Epidermal melanocyte (primary cell): ENCODE data around the gene UQCC2.

Source experiments
- DNase-seq: peaks from one replicate; pipeline ENCODE4 v3.0.0; 2011; ENCODE audit warnings: low spot score; ENCODE audit not compliant: insufficient read length

UQCC2 gene

DNA sequence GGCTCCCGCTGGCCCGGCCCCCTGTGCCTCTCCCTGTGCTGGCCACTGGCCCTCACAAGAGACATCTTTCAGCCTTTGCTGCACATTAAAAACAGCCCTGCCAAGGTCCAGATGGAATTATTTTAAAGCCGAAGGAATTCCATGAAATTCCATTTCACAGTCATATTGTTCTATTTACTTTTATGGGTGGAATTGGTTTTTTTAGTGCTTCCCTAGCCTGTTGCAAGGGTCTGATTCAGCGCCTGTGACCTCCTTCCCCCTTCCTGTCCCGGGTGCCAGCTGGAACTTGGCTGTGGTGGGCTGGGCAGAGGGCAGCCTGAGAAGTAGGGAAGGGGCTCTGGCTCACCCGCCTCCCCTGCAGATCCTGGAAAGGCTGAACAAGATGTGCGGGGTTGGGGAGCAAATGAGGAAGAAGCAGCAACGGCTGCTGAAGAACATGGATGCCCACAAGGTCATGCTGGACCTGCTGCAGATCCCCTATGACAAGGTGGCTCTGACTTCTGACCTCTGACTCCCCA is 34.3 kb downstream of the UQCC2 start:
- DNase-seq, result no peak

DNA sequence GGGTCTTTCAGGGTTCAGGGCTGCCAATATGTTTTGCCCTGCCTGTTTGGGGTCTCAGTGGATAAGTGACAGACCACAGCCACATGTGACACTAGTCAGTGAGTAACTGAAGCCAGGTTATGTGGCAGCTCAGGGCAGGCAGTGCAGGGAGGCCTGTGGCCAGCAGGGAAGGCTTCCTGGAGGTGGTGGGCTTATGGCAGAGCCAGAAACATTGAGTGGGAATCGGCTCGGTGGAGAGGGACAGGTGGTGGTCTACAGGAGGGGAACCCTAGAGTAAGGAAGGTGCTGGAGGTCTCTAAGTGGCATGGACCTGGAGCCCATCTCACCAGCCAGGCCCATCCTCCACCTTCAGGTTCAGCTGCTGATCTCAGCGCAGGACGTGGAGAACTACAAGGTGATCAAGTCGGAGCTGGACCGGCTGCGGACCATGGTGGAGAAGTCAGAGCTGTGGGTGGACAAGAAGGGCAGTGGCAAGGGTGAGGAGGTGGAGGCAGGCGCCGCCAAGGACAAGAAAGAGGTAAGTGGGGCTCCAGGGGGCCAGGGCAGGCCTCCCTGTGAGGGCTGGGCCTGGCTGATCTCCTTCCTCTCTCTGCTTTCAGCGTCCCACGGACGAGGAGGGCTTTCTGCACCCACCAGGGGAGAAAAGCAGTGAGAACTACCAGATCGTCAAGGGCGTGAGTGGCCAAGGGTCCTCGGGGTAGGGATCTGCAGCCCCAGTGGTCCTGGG is 34.9 kb downstream of the UQCC2 start:
- no peak for DNase-seq

DNA sequence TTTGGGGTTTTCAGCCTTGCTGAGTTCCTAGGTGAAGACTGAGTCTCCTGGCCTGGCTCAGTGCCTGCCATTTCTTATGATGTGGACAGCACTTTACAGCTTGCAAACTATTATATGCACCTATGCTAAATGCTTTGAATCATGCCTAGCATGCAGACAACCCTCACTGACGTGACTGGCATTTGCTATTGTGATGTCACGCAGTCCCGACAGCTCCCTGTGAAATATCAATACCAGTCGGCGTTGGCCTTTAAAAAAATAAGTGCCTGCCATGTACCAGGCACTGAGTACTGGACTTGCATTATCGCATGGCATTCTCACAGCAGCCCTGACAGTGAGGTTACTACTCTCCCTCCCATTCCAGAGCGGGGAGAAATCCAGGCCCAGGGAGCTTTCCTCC is 35.5 kb downstream of the UQCC2 start:
- no peak for DNase-seq

DNA sequence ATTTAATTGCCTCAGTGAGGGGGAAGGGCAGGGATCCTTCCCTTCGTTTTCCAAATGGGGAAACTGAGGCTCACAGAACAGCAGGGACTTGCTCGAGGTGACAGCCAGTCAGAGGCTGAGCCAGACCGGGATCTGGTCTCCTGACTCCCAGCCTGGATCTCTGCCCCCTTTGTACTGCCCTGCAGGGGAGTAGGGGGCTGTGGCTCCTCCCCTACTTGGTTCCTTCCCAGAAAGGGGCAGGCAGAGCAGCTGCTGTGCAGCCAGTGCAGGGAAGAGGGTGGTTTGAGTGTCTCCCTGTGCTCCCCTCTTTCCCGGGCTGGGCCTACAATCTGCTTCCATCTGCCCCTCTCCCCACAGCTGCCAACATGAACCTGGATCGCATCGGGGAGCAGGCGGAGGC is 37.6 kb downstream of the UQCC2 start:
- no peak for DNase-seq

DNA sequence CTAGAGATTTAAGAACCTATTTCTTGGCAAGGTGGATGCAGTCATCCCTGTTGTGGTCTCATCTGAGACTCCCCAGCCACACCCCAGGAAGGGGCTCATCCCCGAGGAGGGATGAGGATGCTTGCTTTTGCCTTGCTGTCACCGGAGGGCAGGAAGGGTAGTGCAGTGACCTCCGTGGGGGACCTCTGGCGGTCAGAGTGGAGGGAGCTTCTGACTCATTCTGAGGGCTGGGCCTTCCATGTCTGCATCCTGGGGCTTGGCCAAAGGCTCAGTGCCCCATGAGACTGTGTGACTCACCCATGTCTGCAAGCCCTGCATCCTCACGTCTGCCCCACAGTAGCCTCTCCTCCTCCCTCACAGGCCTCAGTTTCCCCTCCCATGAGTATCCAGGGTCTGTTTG is 38.7 kb downstream of the UQCC2 start:
- DNase-seq, result peak; percentile 89

DNA sequence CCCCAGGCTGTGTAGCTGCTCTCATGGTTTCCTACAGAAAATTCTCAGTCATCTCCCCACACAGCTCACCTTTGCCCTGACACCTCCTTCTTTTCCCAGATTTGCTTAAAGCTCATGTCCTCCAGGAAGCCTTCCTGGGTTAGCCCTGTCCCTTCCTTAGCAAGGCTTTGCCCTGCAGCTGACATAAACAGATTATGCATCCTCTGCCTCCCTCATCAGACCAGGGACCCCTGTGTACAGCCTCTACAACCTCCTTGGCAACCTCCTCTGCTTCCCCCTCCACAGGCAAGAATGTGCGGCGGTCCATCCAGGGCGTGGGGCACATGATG is 39.8 kb downstream of the UQCC2 start:
- no peak for DNase-seq

DNA sequence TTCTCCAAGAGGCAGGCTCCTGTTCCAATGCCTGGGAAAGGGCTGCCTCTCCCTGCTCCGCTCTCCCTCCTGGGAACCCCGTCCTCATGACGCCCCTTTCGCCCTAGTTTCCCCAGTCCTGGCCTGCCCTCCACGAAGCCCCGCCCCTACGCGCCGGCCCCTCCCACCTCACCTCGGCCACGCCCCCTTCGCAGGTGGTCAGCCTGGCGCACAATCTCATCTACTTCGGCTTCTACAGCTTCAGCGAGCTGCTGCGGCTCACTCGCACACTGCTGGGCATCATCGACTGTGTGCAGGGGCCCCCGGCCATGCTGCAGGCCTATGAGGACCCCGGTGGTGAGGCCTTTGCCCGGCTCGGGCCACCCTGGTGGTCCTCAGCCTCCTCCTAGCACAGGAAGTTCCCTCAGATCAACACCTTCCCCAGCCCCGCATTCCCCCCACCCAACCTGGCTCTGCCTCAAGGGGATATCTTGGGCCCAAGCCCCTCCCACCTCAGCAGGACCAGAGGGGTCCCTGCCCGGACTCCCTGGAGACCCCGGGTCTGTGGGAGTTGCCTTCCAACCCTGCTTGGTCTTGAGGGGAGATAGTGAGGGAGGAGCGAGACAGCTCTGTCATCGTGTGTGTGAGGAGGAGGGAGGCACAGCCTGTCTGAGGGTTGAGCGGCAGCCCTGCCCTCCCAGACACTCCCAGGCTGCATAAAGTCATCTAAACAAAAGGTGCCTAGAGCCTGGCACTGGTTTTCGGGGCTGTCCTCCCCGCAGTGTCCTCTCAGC is 40.3 kb downstream of the UQCC2 start:
- DNase-seq, result no peak

DNA sequence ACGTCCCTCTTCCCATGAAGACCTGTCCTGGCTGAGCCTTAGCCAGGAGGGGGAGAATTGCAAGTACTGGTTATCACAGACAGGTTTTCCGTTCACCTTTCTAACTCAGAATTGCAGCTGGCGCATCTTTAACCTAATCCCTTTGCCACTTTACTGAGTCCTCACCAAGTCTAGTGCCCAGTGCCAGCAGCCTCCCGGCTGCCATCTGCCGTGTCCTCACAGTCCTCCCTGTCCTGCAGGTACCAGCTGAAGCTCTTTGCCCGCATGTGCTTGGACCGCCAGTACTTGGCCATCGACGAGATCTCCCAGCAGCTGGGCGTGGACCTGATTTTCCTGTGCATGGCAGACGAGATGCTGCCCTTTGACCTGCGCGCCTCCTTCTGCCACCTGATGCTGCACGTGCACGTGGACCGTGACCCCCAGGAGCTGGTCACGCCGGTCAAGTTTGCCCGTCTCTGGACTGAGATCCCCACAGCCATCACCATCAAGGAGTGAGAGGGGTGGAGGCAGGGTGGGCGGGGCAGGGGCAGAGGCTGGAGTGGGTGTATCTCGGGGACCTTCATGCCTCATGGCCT is 41.3 kb downstream of the UQCC2 start:
- DNase-seq, result no peak

DNA sequence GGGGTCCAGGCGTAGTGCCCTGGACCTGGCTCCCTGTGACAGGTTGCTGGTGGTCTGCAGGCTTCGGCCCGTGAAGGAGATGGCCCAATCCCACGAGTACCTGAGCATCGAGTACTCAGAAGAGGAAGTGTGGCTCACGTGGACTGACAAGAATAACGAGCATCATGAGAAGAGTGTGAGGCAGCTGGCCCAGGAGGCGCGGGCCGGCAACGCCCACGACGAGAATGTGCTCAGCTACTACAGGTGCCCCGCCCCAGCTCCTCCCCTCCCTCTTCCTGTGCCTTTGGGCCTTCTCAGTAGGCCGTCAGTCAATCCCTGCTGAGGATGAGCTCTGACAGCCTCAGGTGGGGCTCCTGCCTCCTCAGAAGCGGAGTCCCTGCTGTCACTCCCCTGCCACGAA is 42.6 kb downstream of the UQCC2 start:
- no peak for DNase-seq

DNA sequence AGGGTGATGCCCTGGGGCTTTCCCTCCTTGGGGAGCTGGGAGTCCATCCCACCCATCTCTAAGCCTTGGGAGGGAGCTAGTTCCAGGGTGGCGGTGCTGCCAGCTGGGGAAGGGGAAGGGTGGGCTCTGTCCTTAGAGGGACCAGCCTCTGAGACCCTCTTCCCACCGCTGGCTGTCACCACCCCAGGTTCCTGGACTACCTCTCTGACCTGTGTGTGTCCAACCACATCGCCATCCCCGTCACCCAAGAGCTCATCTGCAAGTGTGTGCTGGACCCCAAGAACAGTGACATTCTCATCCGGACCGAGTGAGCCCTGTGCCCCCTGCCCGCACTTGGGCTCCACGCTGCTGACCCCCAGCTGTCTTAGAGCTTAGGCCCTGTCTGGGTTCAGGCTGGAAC is 43.2 kb downstream of the UQCC2 start:
- no peak for DNase-seq

DNA sequence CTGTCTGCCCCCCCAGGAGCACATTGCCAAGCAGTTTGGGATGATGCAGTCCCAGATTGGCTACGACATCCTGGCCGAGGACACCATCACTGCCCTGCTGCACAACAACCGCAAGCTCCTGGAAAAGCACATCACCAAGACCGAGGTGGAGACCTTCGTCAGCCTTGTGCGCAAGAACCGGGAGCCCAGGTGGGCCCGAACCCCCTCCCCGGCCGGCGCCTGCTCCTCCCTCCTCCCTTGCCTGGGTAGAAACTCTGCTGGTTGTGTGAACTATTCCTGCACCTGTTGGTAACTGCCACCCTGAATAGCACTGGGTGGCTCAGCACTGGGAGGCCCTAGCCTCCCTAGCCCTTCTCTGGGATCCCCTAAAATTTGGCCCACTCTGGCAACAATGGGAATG is 43.7 kb downstream of the UQCC2 start:
- DNase-seq, result no peak

DNA sequence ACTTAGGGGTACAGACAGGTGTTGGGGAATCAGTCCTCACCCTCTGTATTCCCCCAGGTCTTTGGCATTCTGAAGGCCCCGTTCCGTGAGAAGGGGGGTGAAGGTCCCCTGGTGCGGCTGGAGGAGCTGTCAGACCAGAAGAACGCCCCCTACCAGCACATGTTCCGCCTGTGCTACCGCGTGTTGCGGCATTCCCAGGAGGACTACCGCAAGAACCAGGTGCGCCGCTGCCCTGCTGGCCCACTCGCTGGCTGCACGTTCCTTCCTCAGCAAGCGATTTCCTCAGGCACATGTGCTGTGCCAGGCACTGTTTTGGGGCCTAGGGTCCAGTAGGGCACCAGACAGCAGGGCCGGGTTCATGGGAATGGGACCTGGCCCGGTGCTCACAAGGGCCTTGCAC is 44.4 kb downstream of the UQCC2 start:
- no peak for DNase-seq

DNA sequence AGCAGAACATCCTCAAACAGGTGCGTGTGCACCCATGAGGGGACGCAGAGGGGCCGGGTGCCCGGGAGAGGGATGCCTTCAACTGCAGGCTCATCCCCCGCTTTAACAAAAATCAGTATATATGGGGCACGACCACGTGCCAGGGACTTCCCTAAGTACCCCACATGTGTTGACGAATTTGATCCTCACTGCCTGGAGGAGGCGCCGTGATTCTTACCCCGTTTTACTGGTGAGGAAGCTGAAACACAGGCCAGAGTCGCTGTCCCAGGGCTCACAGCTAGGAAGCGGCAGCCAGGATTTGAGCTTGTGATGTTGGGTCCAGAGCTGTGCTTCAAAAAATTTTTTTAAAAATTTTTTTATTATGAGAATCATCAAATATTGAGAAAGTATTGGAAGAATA is 45.5 kb downstream of the UQCC2 start:
- DNase-seq, result no peak

DNA sequence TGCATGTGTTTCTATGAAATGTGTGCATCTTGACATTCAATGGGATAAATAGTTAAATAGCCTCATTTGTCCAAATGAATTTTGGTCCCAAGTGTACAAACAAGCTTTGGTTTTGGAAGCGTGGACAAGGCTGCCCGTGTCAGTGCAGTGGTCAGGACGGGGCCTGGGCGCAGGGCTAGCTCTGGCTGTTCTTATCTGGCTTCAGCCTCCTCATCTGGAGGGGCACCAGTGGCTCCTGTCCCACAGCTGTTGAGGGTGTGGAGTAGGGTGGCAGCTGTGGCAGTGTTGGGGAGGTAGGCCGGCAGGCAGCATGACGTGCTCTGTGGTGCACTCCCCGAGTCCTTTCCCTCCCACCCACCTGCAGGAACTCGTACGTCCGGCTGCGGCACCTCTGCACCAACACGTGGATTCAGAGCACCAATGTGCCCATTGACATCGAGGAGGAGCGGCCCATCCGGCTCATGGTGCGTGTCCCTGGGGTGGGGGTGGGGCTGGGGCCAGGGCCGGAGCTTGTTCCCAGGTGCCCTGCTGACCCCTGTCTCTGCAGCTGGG is 46.9 kb downstream of the UQCC2 start:
- DNase-seq, result peak; percentile 5

DNA sequence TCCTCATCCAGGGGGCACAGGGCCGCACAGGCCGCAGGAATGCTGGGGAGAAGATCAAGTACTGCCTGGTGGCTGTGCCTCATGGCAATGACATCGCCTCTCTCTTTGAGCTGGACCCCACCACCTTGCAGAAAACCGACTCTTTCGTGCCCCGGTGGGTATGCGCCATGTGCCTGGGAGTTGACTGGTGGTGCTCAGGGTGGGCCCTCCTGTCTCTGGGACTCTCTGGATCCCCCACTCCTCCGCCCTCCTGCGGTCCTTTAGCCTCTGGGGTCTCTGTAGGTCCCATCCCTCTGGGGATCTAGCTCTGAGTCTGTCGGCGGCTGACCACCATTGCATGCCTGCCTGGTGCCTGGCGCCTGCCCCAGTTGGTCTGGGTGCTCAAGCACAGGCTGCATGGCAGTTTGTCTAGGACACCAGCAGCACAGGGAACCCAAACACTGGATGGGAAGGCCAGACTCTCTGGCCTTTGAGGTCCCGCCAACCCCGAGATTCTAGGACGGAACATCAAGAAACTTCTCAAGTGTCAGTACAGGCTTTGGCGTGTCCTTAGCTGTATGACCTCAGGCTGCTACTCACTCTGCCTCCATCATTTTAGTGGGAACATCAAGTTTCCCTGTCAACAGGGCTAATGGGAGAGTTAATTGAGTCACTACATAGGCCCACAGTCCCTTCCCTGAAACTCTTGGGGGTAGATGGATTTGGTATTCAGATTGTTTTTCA is 47.6 kb downstream of the UQCC2 start:
- DNase-seq, result peak; percentile 10

DNA sequence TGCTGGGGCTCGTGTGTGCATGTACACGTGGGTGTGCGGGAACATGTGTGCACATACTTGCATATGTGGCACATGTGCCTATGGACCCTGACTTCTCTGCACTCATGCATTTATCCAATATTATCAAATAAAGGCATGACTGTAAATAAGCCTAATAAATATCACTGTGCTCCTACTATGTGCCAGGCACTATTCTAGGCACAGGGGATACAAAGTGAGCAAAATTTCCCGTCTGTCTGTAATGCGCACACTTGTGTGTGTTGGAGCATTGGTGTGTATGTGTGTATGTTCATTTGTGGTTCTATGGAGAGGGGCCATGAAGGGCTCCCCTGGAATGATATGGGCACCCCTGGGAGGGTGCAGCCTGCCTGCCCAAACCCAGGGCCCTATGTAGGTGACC is 48.5 kb downstream of the UQCC2 start:
- DNase-seq, result peak; percentile 1

DNA sequence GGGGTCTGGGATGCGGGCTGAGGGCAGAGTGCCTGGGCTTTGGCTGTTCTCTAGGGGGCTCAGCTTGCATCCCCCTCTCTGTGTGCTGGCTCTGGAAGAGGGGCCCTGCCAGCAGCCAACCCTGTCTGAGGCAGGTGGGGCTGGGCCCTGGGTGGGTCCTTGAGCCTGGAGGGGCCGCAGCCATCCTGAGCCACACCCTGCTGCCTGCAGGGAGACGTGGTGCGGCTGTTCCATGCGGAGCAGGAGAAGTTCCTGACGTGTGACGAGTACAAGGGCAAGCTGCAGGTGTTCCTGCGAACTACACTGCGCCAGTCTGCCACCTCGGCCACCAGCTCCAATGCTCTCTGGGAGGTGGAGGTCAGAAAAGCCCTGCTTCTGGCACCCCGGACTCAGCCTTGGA is 49.2 kb downstream of the UQCC2 start:
- no peak for DNase-seq

DNA sequence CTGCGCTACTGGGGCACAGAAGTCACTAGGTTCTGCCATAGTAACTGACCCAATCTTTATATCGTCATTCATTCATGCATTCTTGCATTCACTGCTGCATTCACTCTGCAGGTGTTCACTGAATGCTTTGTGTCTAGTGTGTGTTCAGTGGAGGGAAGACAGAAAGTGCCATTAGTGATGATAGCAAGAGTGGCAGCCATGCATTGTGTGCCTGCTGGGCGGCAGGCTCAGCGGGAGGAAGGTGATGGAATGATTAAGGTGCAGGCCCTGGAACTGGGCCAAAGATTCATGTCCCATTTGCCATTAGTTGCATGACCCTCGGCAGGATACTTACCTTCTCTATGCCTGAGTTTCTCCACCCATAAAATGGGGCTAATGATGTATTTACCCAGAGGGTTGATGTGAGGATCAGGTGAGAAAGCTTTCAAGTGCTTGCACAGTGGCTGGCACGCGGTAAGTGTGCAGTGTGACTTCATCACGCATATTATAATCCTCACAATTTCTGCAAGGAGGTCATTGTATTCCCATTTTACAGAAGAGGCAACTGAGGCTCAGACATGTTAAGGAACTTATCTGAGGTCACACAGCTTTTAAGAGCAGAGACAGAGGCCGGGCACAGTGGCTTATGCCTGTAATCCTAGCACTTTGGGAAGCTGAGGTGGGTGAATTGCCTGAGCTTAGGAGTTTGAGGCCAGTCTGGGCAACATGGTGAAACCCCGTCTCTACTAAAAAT is 50.2 kb downstream of the UQCC2 start:
- no peak for DNase-seq

DNA sequence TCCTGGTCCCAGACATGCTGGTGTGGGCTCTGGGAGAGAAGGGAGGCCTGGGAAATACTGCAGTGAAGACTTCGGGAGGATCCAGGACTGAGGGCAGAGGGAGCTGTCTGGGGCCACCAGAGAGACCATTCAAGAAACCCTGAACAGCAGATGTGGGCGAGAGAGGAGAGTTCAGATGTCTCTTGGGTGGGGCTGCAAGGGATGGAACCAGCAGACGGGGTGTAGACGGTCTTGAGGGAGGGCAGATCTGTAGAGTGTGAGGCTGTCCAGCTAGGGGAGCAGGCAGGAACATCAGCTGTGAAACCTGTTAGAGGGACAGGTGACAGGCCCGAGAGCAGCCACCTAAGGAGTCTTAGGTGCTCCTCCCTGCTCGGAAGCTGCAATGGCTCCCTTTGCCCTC is 51.5 kb downstream of the UQCC2 start:
- DNase-seq, result no peak

DNA sequence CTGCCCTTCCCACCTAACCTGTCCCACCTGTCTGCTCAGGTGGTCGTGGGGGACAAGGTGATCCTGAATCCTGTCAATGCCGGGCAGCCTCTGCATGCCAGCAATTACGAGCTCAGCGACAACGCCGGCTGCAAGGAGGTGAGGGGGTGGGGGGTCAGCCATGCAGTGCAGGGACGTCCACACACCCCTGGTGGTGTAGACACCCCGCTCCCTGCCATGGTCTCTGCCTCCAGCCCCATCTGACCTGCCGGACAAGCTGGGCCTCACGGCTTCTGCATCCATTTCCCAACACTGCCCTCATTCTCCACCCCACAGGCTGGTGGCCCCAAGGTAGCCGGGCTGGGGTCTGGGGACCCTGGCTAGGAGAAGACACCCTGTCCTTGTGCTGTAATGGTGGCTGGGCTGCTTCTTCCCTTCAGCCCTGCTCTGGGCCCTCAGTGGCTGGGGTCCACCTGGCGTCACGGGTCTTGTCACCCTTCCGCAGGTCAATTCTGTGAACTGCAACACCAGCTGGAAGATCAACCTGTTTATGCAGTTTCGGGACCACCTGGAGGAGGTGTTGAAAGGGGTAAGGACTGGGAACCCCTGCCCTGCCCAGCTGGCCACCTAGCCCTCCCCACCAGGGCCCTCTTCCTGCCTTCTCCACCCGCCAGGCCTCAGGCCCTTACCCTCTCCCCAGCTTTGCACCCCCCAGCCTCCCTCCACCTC is 52.4 kb downstream of the UQCC2 start:
- DNase-seq, result no peak
